Calu3 (cell line): ENCODE results near the gene ARHGAP40. TPM values are rescaled to one million over a fixed set of nuclear protein-coding genes. Genes with fewer than 3 reads are reported as not detected.

ENCODE experiments used
- BruUV-seq: library from RNA; stranded (reverse); fragments of 400-500 nt; replicated peaks from 2 replicates; lab custom pipeline; 2021; lab: Mats Ljungman, UMichigan
- CTCF ChIA-PET: fragments of 300-600 bp; sonication (Branson Sonifier 250); formaldehyde crosslinking; loops from one replicate; lab custom pipeline; 2022; ENCODE audit warnings: antibody characterized with exemption; lab: Charles Lee
- DNase-seq: peaks from one replicate; pipeline ENCODE4 v3.0.0; 2022
- H3K27ac Mint-ChIP-seq: one replicate; pipeline ENCODE4 v1.8.0; 2022; ENCODE audit warnings: mixed read lengths; ENCODE audit not compliant: unreplicated experiment
- H3K27me3 Mint-ChIP-seq: one replicate; pipeline ENCODE4 v1.8.0; 2022; ENCODE audit warnings: mixed read lengths; ENCODE audit not compliant: unreplicated experiment
- H3K36me3 Mint-ChIP-seq: one replicate; pipeline ENCODE4 v1.8.0; 2022; ENCODE audit warnings: mild to moderate bottlenecking, moderate library complexity, mixed read lengths; ENCODE audit not compliant: insufficient read depth, unreplicated experiment
- H3K4me1 Mint-ChIP-seq: one replicate; pipeline ENCODE4 v1.8.0; 2022; ENCODE audit warnings: mild to moderate bottlenecking, low read depth, mixed read lengths; ENCODE audit not compliant: unreplicated experiment
- H3K4me3 Mint-ChIP-seq: one replicate; pipeline ENCODE4 v1.8.0; 2022; ENCODE audit warnings: mild to moderate bottlenecking, low read depth, moderate library complexity, mixed read lengths; ENCODE audit not compliant: unreplicated experiment
- H3K9me3 Mint-ChIP-seq: one replicate; pipeline ENCODE4 v1.8.0; 2022; ENCODE audit warnings: low read depth, mixed read lengths; ENCODE audit not compliant: unreplicated experiment
- CTCF ChIP-seq: fragments of 200-600 bp; IDR thresholded peaks from one replicate; pipeline ENCODE4 v1.8.0; 2022; ENCODE audit warnings: antibody characterized with exemption; ENCODE audit not compliant: unreplicated experiment
- intact Hi-C: fragments of 100-400 bp; cut with micrococcal nuclease; formaldehyde crosslinking; loops from one replicate; pipeline ENCODE4 v1.10.0; 2022; ENCODE audit not compliant: unreplicated experiment
- total RNA-seq: library from RNA; stranded (reverse); gene quantifications from 2 replicates; pipeline ENCODE4 v1.2.3, GENCODE V29; 2022

ARHGAP40 gene
- total RNA-seq, 1 experiment from 2014 or later: 8.3 TPM

- Mint-ChIP-seq H3K4me1 (no peaks in the 10 kb centered on the region), H3K27ac (no peak overlapping the region), H3K27me3 (no peaks in the 10 kb centered on the region), H3K9me3 (no peaks in the 10 kb centered on the region), H3K4me3 (no peak overlapping the region), H3K36me3 (peaks cover 18% of the 10 kb centered on the region)
- no TSS peak for BruUV-seq
- intact Hi-C loops: no loop called here
- TF ChIP-seq CTCF: no peak
- DNase-seq: no peak
- CTCF ChIA-PET: interaction anchor here (1.9 kb wide), 1 partner anchor 8 kb away, joined by 4 read pairs; no protein-coding TSS in a partner anchor
Observed at GRCh38 chr20:38579921-38580320, 21.7 kb upstream of the ARHGAP40 start.

- H3K36me3 Mint-ChIP-seq: peaks cover 18% of the 10 kb centered on the region
- CTCF ChIA-PET: interaction anchor here (0.9 to 1.9 kb wide), 3 partner anchors 9 to 109 kb away, joined by 3 to 4 read pairs (median 4); partner anchors contain the start of gene ARHGAP40
- no peak within 1 kb of the TSS for H3K4me3 Mint-ChIP-seq
- no peak for TF ChIP-seq CTCF
- no peaks in the 10 kb centered on the region for H3K4me1 Mint-ChIP-seq
- intact Hi-C loops: no loop called here
- no peak within 1 kb of the TSS for H3K27ac Mint-ChIP-seq
- BruUV-seq: no TSS peak
- DNase-seq: no peak
- no peaks in the 10 kb centered on the region for H3K27me3 Mint-ChIP-seq
- H3K9me3 Mint-ChIP-seq: no peaks in the 10 kb centered on the region
Observed at GRCh38 chr20:38581013-38581412, 20.6 kb upstream of the ARHGAP40 start, which contains the start of gene ADIG. Gene ADIG (plus strand): TSS chr20:38581197. CDS start chr20:38581251, 54 bp downstream.

- TF ChIP-seq CTCF: no peak
- no TSS peak for BruUV-seq
- CTCF ChIA-PET: interaction anchor here (0.9 to 1.9 kb wide), 2 partner anchors 10 to 19 kb away, joined by 3 to 4 read pairs; partner anchors contain the start of gene ARHGAP40
Observed at GRCh38 chr20:38581830-38582358, 19.7 kb upstream of the ARHGAP40 start.

GRCh38 chr20:38583306-38583705 is 18.3 kb upstream of the ARHGAP40 start:
- CTCF ChIA-PET: no interaction called here
- no peaks in the 10 kb centered on the region for H3K27me3 Mint-ChIP-seq
- intact Hi-C loops: no loop called here
- H3K36me3 Mint-ChIP-seq: peaks cover 13% of the 10 kb centered on the region
- no TSS peak for BruUV-seq
- no peak overlapping the region for H3K27ac Mint-ChIP-seq
- no peak overlapping the region for H3K4me3 Mint-ChIP-seq
- TF ChIP-seq CTCF: no peak
- no peaks in the 10 kb centered on the region for H3K4me1 Mint-ChIP-seq
- no peak for DNase-seq
- H3K9me3 Mint-ChIP-seq: no peaks in the 10 kb centered on the region

More at GRCh38 chr20:38581830-38582358, 19.7 kb upstream of the ARHGAP40 start:
- intact Hi-C loops: no loop called here
- no peak for DNase-seq
- H3K27ac Mint-ChIP-seq: no peak overlapping the region
- H3K36me3 Mint-ChIP-seq: peaks cover 13% of the 10 kb centered on the region
- no peak overlapping the region for H3K4me3 Mint-ChIP-seq
- H3K4me1 Mint-ChIP-seq: no peaks in the 10 kb centered on the region
- no peaks in the 10 kb centered on the region for H3K9me3 Mint-ChIP-seq
- H3K27me3 Mint-ChIP-seq: no peaks in the 10 kb centered on the region
